Stimulated activated CD8-positive, alpha-beta memory T cell treated with anti-CD3 and anti-CD28 coated beads, Interleukin-4, amount 100 ng/mL, for 1 hour (primary cell): ENCODE results near the gene HCK.
A peak's percentile ranks its signal among the peaks of the same experiment; 100 is the strongest.

ENCODE experiments used
- DNase-seq, 2 donors: peaks; one replicate each; pipeline ENCODE4 v3.0.0-alpha.2; 2020; ENCODE audit warnings: low read depth in 2 of 2, low spot score in 1 of 2

The HCK gene

GRCh38 chr20:32052090-32052777 is at the start of gene HCK:
TSS of gene HCK (plus strand) at chr20:32052242.
- no peak for DNase-seq

- DNase-seq = no peak
Observed at GRCh38 chr20:32003325-32003724, 48.7 kb upstream of the HCK start.

- DNase-seq = no peak
Observed at GRCh38 chr20:32004963-32005362, 47.1 kb upstream of the HCK start.

- no peak for DNase-seq
Observed at GRCh38 chr20:32006053-32006452, 46.0 kb upstream of the HCK start.

- DNase-seq = no peak
Observed at GRCh38 chr20:32006841-32007786, 44.9 kb upstream of the HCK start.

GRCh38 chr20:32007787-32008616 is 44.0 kb upstream of the HCK start:
- DNase-seq = no peak

- no peak for DNase-seq
Observed at GRCh38 chr20:32009564-32009963, 42.5 kb upstream of the HCK start.

- DNase-seq = no peak
Observed at GRCh38 chr20:32010101-32010500, 41.9 kb upstream of the HCK start, which contains the start of gene CCM2L. TSS of gene CCM2L (plus strand) at chr20:32010438. CDS start at chr20:32010455, 17 bp downstream.

- no peak for DNase-seq
Observed at GRCh38 chr20:32010666-32011065, 41.4 kb upstream of the HCK start.

- no peak for DNase-seq
Observed at GRCh38 chr20:32012159-32012688, 39.8 kb upstream of the HCK start.

GRCh38 chr20:32013326-32013725 is 38.7 kb upstream of the HCK start:
- no peak for DNase-seq

- DNase-seq = no peak
Observed at GRCh38 chr20:32017711-32018251, 34.3 kb upstream of the HCK start.

- peak in 1 of 2 donors; percentile 13 for DNase-seq
Observed at GRCh38 chr20:32018269-32019155, 33.5 kb upstream of the HCK start.

GRCh38 chr20:32019156-32019510 is 32.9 kb upstream of the HCK start:
- DNase-seq = no peak

- DNase-seq = no peak
Observed at GRCh38 chr20:32019563-32020463, 32.2 kb upstream of the HCK start.

- no peak for DNase-seq
Observed at GRCh38 chr20:32021091-32021490, 31.0 kb upstream of the HCK start.

GRCh38 chr20:32024683-32025295 is 27.3 kb upstream of the HCK start:
- no peak for DNase-seq

- DNase-seq = no peak
Observed at GRCh38 chr20:32027643-32028042, 24.4 kb upstream of the HCK start.
